Small intestine (tissue), 7 donors: ENCODE data around the gene RALGAPA1. TPM values are rescaled to one million over a fixed set of nuclear protein-coding genes. Genes with fewer than 3 reads are reported as not detected.

Source experiments
- DNase-seq, 2 donors: peaks; one replicate each; pipeline versions ENCODE4 v3.0.0 to v3.0.0-alpha.2; 2013
- FAIRE-seq: peaks from 2 replicates; lab custom pipeline; 2012; peaks lifted over from hg19 to GRCh38; lab: Jason Lieb, UNC
- H3K27ac ChIP-seq, 3 donors: one replicate each; pipeline ENCODE4 v1.5.1; 2013; ENCODE audit warnings: low read length in 2 of 3, mild to moderate bottlenecking in 2 of 3, control low read depth in 1 of 3, inconsistent platforms in 1 of 3, low read depth in 1 of 3, moderate library complexity in 1 of 3
- H3K27me3 ChIP-seq, 3 donors: one replicate each; pipeline ENCODE4 v1.6.1; 2013; ENCODE audit warnings: low read length in 3 of 3, inconsistent platforms in 1 of 3; ENCODE audit not compliant: control insufficient read depth in 3 of 3, insufficient read depth in 3 of 3
- H3K36me3 ChIP-seq, 3 donors: one replicate each; pipeline ENCODE4 v1.6.1; 2013; ENCODE audit warnings: low read length in 3 of 3, inconsistent platforms in 1 of 3, low read depth in 1 of 3, mild to moderate bottlenecking in 1 of 3, moderate library complexity in 1 of 3; ENCODE audit not compliant: control insufficient read depth in 3 of 3, insufficient read depth in 2 of 3
- H3K4me1 ChIP-seq, 3 donors: one replicate each; pipeline ENCODE4 v1.6.1; 2013; ENCODE audit warnings: low read length in 2 of 3, inconsistent platforms in 1 of 3, low read depth in 1 of 3, mild to moderate bottlenecking in 1 of 3, moderate library complexity in 1 of 3; ENCODE audit not compliant: control insufficient read depth in 3 of 3, insufficient read depth in 2 of 3
- H3K4me3 ChIP-seq, 3 donors: one replicate each; pipeline ENCODE4 v1.5.1; 2013; ENCODE audit warnings: low read length in 3 of 3, control low read depth in 1 of 3, inconsistent platforms in 1 of 3, low read depth in 1 of 3, mild to moderate bottlenecking in 1 of 3, moderate library complexity in 1 of 3
- H3K9me3 ChIP-seq, 2 donors: one replicate each; pipeline ENCODE4 v1.6.1; 2013; ENCODE audit warnings: low read depth in 1 of 2, low read length in 1 of 2; ENCODE audit not compliant: control insufficient read depth in 2 of 2, insufficient read depth in 1 of 2
- WGBS, 3 donors: extraction: QIAGEN DNeasy Blood & Tissue Kit; methylation state at CpG; one replicate each; pipeline ENCODE4 v1.1.7; 2013; 5-methylcytosine and 5-hydroxymethylcytosine counted together
- polyA plus RNA-seq, 4 donors: library from polyadenylated mRNA; stranded (reverse) in 3 of 4; unstranded in 1 of 4; fragments of 200-250 nt in 3 of 4; fragments of 120-200 nt in 1 of 4; gene quantifications; one replicate each; pipeline versions ENCODE4 v1.2.1 to v1.2.3, GENCODE V29; 2013
- donor health status: healthy with polysubstance abuse.
- donor health status: control.
- donor health status: control.
- donor health status: Bipolar disorder and iron deficiency.
- donor health status: healthy.

Gene RALGAPA1
- polyA plus RNA-seq, 4 donors, result 9.6 to 27.6 (median 13.3) TPM

DNA sequence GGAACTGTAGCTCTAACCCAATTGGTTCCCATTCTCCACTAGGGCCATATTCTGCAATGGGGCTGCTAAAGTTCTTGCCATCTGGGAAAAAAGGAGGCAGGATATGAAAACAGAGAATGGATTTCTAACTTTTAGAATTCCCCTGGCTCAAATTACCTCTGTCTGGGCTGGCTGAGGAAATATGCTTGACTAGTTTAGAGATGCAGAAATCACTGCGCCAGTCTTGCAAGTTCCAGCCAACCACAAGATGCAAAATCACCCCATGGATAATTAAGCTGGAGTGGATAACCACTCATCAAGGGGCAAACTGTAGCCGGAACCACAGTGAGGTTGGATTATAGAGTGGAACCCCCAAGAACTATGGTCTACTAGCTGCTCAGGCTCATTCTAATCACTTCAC, 126.3 kb downstream of the RALGAPA1 start:
- Histone ChIP-seq H3K27ac (no peak overlapping the region), H3K27me3 (no peaks in the 10 kb centered on the region), H3K36me3 (peaks cover 3 to 11% (median 5%) of the 10 kb centered on the region in 3 donors), H3K4me3 (no peak overlapping the region), H3K9me3 (no peaks in the 10 kb centered on the region), H3K4me1 (no peaks in the 10 kb centered on the region)
- DNase-seq, result no peak
- 89 to 98% (median 95%) methylated on average over 2 of the region's 2 CpGs for WGBS, 3 donors
- FAIRE-seq, result no peak

DNA sequence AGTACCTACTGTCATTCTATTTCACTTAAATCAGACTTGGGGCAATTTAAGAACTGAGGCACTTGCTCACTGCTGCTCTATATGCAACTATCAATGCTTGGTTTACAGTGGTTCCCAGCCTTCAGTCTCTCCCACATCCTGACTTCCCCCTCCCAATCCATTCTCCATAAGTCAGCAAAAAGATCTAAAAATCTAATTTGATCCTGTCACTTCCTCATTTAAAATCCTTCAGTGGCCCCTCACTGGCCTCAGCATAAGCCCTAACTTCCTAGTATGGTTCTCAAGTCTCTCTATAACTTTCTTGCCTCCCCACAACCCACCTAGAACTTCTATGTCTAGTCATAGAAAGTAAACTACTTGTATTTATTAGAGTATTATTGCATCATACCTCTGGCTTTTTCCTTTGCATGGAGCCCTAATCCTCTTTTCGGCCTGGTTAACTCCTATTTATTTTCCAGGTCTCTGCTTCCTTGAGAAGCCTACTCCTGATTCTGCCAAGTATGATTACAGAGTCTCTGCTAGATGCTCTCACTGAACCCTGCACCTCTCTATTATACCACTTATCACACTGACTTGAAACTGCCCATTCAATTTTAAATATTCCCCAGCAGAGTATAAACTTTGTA, 130.6 kb downstream of the RALGAPA1 start:
- no peak overlapping the region for H3K27ac ChIP-seq
- H3K27me3 ChIP-seq, result no peaks in the 10 kb centered on the region
- no peaks in the 10 kb centered on the region for H3K4me1 ChIP-seq
- H3K9me3 ChIP-seq, result no peaks in the 10 kb centered on the region
- WGBS, 3 donors, result 88 to 96% (median 93%) methylated on average over 1 of the region's 1 CpG
- DNase-seq, result no peak
- FAIRE-seq, result no peak
- no peak overlapping the region for H3K4me3 ChIP-seq
- peaks cover 5 to 20% (median 6%) of the 10 kb centered on the region in 3 donors for H3K36me3 ChIP-seq

DNA sequence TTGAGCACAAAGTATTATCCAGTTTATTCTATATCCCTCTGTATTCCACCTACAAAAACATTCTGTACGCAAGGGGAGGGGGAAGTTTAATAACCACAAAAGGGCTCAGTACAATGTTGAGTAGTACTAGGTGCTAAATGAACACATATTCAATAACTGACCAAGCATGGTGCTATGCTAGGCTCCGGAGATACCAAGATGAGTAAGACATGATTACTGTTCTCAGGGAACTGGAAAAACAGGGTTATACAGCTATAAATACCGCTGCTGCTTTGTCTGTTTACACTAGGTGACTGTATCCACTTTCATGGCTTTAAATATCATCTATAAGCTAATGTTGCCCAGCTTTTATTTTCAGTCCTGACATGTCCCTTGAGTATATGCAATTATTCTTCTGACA, 139.3 kb downstream of the RALGAPA1 start:
- DNase-seq (peak; percentile 22 to 50), FAIRE-seq (no peak)
- Histone ChIP-seq H3K27ac (no peak overlapping the region), H3K9me3 (no peaks in the 10 kb centered on the region), H3K4me1 (no peaks in the 10 kb centered on the region), H3K4me3 (no peak overlapping the region), H3K36me3 (peaks cover 0 to 19% (median 9%) of the 10 kb centered on the region in 3 donors), H3K27me3 (no peaks in the 10 kb centered on the region)
- 49 to 73% (median 52%) methylated on average over 3 of the region's 3 CpGs for WGBS, 3 donors

DNA sequence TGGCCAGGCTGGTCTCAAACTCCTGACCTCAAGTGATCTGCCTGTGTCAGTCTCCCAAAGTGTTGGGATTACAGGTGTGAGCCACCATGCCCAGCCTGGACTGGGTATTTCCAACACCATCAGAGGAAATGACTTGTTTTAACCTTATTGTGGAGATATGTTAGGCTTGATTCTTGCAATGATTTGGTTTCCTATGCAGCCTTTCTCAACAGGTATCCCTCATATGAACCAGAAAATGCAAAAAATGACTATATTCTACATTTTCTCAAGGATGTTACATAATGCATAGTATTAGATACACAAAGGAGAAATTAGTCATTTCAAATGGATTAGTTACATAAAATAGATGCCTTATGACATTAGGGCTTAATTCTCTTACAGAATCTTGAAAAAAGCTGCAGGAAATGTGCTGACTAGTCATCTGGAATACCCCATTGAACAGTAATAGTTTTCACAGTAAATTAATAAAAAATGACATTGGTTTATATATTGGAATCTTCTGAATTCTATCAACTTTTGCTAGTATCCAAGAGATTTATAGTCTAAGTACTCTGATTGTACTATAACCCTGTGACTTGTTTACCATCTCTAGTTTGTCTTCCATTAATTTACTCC, 142.6 kb downstream of the RALGAPA1 start:
- FAIRE-seq (no peak), DNase-seq (no peak)
- Histone ChIP-seq H3K4me3 (no peak overlapping the region), H3K4me1 (no peaks in the 10 kb centered on the region), H3K27ac (no peak overlapping the region), H3K9me3 (no peaks in the 10 kb centered on the region), H3K36me3 (peaks cover 0 to 16% (median 9%) of the 10 kb centered on the region in 3 donors), H3K27me3 (no peaks in the 10 kb centered on the region)

DNA sequence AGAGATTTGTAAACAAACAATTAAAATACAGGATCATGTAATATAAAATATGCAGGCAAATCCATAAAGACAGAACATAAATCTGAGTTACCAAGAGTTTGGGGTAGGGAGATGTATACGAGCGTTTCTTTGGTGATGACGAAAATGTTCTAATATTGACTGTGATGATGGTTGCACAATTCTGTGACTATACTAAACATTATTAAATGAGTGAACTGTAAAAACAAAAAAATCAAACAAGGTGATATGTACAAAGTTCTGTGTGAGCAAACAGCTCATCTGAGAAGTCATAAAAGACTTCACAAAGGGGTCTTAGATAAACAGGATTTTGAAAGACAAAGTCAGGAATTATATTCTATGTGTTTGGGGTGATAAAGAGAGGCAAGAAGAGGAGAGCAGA, 147.2 kb downstream of the RALGAPA1 start:
- H3K27me3 ChIP-seq, result no peaks in the 10 kb centered on the region
- FAIRE-seq (no peak), DNase-seq (no peak)
- WGBS, 3 donors, result 94 to 96% (median 96%) methylated on average over 3 of the region's 3 CpGs
- no peak overlapping the region for H3K27ac ChIP-seq
- no peaks in the 10 kb centered on the region for H3K4me1 ChIP-seq
- H3K4me3 ChIP-seq, result no peak overlapping the region
- H3K9me3 ChIP-seq, result no peaks in the 10 kb centered on the region
- H3K36me3 ChIP-seq, result peaks cover 0 to 7% (median 0%) of the 10 kb centered on the region in 3 donors

DNA sequence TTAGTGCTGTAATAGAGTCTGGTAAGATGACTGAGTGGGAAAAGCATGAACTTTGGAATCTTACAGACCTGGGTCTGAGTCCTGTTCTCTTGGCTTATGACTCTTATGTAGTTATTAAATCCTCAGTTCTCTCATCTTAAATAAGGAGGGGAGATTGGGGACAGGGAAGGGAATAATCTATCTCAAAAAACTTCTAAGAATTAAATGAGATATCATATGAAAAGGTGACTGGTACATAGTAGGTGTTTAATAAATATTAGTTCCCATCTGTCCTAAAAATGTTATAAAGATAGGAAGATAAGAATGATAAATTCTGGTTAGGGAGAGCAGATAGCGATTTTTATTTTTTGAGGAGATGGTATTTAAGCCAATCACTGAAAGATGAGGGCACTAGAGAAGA, 156.1 kb downstream of the RALGAPA1 start:
- FAIRE-seq (no peak), DNase-seq (no peak)
- Histone ChIP-seq H3K27me3 (no peaks in the 10 kb centered on the region), H3K4me1 (no peaks in the 10 kb centered on the region), H3K36me3 (peaks cover 0 to 15% (median 10%) of the 10 kb centered on the region in 3 donors), H3K27ac (no peak overlapping the region), H3K9me3 (no peaks in the 10 kb centered on the region), H3K4me3 (no peak overlapping the region)
- 96 to 100% (median 96%) methylated on average over 1 of the region's 1 CpG for WGBS, 3 donors

DNA sequence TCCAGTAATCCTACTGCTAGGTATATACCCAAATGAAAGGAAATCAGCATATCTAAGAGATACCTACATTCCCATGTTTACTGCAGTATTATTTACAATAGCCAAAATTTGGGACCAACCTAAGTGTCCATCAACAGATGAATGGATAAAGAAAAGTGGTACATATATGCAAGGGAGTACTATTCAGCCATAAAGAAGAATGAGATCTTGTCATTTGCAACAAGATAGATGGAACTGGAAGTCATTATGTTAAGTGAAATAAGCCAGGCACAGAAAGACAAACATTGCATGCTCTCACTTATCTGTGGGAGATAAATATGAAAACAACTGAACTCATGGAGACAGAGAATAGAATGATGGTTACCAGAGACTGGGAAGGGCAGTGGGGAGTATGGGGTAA, 165.6 kb downstream of the RALGAPA1 start:
- H3K27ac ChIP-seq, result no peak overlapping the region
- H3K36me3 ChIP-seq, result peaks cover 5 to 21% (median 8%) of the 10 kb centered on the region in 3 donors
- no peak for DNase-seq
- H3K4me1 ChIP-seq, result no peaks in the 10 kb centered on the region
- H3K27me3 ChIP-seq, result no peaks in the 10 kb centered on the region
- FAIRE-seq, result no peak
- no peak overlapping the region for H3K4me3 ChIP-seq
- H3K9me3 ChIP-seq, result peaks cover 0 to 2% of the 10 kb centered on the region in 2 donors

DNA sequence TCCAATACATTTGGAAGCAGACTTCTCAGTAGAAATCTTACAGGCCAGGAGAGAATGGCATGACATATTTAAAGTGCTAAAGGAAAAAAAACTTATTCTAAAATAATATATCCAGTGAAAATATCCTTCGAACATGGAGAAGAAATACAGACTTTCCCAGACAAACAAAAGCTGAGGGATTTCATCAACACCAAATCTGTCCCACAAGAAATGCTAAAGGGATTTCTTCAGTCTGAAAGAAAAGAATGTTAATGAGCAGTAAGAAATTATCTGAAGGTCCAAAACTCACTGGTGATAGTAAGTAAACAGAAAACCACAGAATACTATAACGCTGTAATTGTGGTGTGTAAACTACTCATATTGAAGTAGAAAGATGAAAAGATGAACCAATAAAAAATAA, 171.2 kb downstream of the RALGAPA1 start:
- peaks cover 4 to 11% (median 6%) of the 10 kb centered on the region in 3 donors for H3K36me3 ChIP-seq
- no peaks in the 10 kb centered on the region for H3K4me1 ChIP-seq
- no peak overlapping the region for H3K4me3 ChIP-seq
- FAIRE-seq (no peak), DNase-seq (no peak)
- H3K27me3 ChIP-seq, result no peaks in the 10 kb centered on the region
- no peak overlapping the region for H3K27ac ChIP-seq
- peaks cover 0 to 4% of the 10 kb centered on the region in 2 donors for H3K9me3 ChIP-seq
- WGBS, 3 donors, result 90 to 97% (median 94%) methylated on average over 2 of the region's 2 CpGs
